Stimulated activated CD8-positive, alpha-beta memory T cell treated with anti-CD3 and anti-CD28 coated beads, Interleukin-7, amount 100 ng/mL, for 4 hours (primary cell): ENCODE data around the gene EID2.

ENCODE experiments used
- DNase-seq, 2 donors: peaks; one replicate each; pipeline ENCODE4 v3.0.0-alpha.2; 2020; ENCODE audit warnings: low read depth in 2 of 2

Gene EID2

DNA sequence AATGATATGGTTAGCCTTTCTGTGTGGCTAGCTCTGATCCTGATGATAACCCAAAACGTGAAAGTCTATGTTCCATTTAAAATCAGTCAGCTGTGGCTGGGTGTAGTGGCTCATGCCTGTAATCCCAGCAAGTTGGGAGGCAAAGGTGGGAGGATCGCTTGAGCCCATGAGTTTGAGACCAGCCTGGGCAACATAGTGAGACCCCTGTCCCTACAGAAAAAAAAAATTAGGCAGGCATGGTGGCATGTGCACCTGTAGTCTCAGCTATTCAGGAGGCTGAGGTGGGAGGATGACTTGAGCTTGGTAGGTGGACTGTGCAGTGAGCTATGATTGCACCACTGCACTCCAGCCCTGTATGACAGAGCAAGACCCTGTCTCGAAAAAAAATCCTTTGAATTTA lies 6.2 kb downstream of the EID2 start:
- no peak for DNase-seq

DNA sequence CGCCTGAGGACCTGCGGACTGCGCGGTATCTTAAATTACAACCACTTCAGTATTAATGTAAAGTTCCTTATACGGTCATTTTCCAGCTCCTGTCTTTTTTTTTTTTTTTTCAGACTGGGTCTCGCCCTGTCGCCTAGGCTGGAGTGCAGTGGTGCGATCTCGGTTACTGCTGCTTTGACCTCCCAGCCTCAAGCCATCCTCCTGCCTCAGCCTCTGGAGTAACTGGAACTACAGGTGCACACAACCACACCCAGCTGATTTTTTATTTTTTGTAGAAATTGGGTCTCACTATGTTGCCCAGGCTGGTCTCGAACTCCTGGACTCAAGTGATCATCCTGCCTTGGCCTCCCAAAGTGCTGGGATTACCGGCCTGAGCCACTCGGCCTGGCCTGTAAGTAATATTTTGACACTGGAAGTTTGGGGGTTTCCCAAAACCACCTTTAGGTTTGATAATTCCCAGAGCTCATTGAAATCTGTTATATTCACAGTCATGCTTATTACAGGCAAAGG lies 6.9 kb downstream of the EID2 start:
- no peak for DNase-seq

DNA sequence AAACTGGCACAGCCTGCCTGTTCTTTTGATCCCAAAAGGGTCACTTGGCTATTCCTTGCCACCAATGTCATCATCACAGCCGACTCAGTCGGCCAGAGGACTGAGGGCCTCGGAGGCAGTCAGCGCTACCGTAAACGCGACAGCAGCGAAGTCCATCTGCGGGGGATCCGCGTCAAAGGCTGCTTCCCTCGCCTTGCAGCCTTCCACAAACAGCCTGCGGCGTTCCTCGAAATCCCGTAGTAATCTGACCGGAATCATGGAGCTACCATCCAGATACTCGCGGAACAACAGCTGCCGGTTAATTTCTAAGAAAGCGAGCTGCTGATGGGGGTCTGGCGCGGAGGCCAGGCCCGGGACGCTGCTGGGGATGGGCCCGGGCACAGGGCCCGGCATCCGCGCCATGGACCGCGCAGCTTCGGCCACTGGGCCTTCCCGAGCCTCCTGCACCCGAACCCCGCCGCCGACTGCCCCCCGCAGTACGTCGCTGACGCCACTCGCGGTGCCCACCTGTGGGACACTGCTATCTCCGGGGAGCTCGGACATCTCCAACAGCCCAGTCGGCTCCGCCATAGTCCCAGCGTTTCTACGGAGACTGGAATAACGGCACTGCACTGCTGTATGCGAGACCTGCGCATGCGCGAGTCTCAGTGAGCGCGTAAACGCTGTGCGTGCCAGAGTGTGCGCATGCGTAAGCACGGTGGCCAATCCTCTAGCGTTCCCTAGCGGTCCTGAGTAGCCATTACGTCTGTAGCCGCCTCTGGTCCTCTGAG lies 7.5 kb downstream of the EID2 start, which contains the start of gene EID2B:
Gene EID2B, minus strand, starts transcription at position 620 of the 770 bp plus-strand sequence. Its CDS starts 50 bp downstream, at position 570.
- peak; percentile 89 to 91 for DNase-seq

DNA sequence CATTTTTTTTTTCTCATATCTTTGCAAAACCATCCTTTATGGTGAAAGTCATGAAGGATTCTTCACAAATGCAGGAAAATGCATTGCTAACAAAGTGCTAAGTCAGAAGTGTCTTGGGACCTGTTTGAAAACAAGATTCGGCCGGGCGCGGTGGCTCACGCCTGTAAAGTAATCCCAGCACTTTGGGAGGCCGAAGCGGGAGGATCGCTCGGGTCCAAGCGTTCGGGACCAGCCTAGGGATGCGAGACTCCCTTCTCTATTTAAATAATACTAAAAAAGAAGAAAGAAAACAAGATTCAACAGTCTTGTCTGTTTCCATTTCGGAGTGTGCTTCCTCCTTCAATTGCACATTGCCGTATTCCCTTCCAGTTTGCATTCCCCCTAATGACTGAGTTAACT lies 8.1 kb downstream of the EID2 start:
- no peak for DNase-seq

DNA sequence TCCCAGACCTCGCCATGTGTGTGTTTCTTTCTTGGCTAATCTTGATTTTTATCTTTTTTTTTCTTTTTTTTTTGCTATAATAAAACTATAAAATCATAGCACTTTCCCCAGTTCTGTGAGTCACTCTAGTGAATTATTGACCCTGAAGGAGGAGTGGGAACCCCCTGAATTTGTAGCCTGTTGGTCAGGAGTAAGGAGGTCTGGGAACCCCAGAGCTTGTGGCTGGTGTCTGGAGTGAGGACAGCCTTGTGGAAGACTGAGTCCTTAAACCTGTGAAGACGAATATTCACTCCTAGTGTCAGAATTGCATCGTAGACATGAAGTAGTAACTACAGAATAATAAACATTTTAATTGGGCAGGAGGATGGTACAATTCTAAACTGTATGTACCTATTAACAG lies 14.8 kb downstream of the EID2 start:
- DNase-seq = no peak

DNA sequence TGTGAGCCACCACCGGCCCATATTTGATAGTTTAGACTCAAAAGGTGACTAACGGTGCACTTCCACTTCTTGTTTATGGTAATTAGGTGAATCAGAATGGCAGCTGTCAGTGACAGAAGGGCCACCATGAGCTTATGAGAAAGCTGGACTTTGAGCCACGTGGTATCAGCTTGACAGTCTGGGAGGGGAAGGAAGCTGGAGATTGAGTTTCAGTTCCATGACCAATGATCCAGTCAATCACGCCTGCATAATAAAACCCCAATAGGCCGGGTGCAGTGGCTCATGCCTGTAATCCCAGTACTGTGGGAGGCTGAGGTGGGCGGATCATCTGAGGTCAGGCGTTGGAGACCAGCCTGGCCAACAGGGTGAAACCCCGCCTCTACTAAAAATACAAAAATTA lies 15.5 kb downstream of the EID2 start:
- DNase-seq = no peak

DNA sequence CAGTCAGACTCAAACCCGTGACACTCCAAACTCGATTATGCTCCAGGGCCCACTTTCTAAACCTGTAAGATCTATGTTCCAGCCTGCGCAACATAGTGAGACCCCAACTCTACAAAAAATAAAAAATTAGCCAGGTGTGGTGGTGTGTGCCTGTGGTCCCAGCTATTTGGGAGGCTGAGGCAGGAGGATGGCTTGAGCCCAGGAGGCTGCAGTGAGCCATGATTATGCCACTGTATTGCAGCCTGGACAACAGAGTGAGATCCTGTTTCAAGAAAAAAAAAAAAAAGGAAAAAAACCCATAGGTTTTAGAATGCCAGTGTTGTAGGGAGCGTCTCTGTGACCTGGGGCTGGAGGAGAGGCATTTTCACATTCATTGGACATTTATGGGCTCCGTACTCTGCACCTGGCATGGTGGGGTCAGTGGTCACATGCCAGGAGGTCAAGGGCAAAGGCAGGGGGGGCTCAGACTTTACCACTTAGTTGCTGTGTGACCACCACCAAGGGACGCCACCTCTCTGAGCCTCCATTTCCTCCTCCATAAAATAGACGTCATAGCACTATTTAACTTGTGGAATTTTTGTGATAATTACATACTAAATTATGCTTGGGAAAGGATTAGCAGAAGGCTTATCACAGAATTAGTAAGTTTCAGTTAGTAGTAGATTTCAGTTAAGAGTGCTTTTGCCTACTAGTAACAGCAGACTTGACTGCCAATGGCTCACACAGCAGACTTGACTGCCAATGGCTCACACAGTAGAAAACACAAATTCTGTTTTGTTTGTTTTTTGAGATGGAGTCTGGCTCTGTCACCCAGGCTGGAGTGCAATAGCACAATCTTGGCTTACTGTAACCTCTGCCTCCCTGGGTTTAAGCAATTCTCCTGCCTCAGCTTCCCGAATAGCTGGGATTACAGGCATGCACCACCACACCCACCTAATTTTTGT lies 19.1 kb downstream of the EID2 start:
- DNase-seq = no peak

DNA sequence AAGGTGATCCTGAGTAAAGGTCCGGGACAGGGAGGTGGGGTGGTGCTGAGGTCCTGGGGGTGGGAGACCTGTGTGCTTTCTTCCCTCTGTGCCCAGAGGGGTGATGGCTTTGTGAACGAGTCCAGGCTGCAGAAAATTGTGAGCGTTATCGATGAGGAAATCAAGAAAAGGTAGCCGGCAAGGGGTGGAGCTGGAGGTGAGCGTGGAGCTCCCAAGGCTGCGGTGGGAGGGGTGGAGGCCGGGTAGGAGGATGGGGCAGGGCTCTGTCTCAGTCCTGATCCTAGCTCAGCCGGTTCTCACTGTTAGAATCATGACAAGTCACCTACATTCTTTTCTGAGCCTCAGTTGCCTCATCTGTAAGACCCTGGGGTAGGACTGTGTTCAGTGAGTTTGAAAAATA lies 21.0 kb downstream of the EID2 start:
- DNase-seq = no peak

DNA sequence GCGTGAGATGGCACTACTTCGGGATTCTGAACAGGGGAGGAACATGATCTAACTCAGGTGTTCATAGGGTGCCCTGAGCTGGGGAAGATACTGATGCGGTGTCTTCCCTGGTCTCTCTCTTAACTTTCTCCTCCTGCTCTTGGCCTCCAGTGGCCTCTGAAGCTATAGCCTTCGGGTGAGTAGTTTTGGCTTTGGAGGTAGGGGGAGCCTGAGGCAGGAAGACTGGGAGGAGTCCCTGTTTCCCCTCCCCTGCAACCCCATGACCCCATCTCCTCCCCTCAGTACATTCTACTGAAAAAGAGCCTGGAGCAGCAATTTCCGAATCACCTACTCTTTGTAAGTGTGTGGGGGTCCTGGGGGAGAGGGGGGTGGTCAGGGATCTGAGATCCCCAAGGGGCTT lies 21.5 kb downstream of the EID2 start:
- no peak for DNase-seq

DNA sequence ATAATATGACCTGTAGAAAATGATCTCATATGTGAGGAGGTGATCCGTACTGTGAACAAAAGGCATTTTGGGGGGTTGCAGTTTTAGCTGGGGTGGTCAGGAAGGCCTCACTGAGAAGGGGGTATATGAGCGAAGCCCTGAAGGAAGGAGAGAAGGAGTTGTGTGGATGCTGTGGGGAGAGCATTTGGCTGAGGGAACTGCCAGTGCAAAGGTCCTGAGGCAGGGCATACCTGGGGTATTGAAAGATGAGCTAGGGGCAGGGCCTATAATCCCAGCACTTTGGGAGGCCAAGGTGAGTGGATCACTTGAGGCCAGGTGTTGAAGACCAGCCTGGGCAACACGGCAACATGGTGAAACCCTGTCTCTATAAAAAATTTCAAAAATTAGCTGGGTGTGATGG lies 22.5 kb downstream of the EID2 start:
- no peak for DNase-seq

DNA sequence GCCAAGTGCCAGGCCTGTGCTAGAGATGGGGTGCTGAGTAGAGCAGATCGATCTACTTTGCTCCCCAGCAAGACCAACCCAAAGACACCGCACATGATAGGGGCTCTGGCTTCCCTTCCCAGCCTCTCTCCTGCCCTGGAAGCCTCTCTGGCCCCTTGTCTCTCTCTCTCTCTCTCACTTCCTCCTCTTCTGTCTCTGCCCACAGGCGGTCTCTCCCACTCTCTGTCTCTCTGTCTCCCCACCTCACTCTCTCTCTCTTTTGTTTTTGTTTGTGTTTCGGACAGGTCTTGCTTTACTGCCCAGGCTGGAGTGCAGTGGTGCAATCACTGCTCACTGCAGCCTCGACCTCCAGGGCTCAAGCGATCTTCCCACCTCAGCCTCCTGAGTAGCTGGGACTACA lies 23.7 kb downstream of the EID2 start:
- no peak for DNase-seq

DNA sequence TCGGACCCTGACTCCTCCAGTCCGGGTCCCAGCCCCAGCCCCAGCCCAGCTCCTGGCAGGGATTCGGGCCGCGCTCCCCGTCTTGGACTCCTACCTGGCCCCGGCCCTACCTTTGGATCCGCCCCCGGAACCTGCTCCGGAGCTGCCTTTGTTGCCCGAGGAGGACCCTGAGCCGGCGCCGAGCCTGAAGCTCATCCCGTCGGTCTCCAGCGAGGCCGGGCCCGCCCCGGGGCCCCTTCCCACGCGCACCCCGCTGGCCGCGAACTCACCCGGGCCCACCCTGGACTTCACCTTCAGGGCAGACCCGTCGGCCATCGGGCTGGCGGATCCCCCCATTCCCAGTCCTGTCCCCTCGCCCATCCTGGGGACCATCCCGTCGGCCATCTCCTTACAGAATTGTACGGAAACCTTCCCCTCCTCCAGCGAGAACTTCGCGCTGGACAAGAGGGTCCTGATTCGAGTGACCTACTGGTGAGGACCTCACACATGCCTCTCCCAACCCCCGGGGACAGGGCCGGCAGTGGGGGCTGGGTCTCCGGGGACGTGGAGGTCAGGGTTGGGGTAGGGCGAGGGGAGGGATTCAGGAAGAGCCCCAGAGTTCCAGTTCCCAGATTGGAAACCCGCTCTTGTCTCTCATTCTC lies 24.3 kb downstream of the EID2 start:
- DNase-seq = no peak

DNA sequence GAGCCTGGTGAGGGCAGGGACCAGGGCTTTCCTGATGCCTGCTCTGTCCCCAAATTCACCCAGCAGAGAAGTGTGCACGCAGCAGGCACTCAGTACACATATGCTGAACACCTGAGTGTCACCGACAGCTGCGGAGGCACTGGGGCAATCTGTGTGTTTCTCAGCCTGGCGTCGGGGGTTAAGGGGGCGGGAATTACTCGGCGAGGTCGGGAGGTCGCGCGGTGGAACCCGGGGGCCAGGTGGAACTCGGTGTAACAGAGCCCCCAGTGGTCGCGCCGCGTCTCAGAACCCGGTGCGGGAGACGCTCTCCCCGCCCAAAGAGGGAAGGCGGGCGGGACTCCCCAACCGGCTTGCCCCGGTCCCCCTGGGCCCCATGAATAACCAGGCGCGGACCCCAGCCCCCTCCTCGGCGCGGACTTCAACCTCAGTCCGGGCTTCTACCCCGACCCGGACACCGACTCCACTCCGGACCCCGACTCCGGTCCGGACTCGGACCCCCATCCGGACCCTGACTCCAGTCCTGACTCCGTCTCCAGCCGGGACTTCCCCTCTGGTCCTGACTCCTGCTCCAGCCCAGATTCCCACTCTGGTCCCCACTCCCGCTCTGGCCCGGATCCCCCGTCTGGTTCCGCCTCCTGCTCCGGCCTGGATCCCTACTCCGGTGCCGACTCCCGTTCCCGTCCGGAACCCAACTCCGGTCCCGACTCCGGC lies 25.0 kb downstream of the EID2 start, which contains the start of gene SELENOV:
Gene SELENOV, plus strand, starts transcription at position 300 of the 711 bp plus-strand sequence. Its CDS starts 74 bp downstream, at position 374.
- no peak for DNase-seq

DNA sequence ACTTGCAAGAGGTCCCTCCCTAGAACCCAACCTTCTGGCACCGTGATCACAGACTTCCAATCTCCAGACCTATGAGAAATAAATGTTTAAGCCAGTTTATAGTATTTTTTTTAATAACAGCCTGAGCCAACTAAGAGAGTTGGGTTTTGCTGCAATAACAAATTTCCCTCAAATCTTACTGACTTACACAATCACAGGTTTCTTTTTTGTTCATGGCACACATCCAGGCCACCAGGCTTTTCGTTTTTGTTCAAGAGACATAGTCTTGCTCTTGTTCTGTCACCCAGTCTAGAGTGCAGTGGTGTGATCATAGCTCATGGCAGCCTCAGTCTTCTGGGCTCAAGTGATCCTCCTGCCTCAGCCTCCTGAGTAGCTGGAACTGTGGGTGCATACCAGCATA lies 27.0 kb downstream of the EID2 start:
- no peak for DNase-seq

DNA sequence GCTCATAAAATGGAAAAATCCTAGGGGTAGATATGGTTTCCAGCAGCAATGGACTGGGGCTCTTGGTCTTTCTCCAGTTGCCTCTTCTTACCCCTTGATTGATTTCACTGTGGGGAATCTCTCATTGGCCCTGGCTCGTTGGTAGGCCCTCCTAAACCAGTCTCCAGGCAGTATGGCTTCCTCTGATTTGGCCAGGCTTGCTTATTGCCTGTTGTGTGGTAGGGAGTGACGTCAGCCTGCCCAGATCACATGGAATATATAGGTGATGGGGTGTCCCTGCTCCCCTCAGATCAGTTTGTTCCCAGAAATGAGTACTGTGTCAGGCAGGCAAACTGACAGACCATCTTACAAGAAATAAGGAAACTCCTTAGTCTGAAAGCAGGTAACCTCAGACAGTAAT lies 30.7 kb downstream of the EID2 start:
- no peak for DNase-seq

DNA sequence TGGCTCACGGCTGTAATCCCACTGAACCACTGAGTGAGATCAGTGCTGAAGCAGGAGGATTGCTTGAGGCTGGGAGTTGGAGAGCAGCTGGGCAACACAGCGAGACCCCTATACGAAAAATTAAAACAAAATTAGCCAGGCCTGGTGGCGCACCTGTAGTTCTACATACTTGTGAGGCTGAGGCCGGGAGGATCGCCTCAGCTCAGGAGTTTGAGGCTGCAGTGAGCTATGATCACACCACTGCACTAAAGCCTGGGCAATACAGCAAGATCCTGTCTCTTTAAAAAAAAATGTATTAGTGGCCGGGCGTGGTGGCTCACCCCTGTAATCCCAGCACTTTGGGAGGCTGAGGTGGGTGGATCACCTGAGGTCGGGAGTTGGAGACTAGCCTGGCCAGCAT lies 31.3 kb downstream of the EID2 start:
- no peak for DNase-seq

DNA sequence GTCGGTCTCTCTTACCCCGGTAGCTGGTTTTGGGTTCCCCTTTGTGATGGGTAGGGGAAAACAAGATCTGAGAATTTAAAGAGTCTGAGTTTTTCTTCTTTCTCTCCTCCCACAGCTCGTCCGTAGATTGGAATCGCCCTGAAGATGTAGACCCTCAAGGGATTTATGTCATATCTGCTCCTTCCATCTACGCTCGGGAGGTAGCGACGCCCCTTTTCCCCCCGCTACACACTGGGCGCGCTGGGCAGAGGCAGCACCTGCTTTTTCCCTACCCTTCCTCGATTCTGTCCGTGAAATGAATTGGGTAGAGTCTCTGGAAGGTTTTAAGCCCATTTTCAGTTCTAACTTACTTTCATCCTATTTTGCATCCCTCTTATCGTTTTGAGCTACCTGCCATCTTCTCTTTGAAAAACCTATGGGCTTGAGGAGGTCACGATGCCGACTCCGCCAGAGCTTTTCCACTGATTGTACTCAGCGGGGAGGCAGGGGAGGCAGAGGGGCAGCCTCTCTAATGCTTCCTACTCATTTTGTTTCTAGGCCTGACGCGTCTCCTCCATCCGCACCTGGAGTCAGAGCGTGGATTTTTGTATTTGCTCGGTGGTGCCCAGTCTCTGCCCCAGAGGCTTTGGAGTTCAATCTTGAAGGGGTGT lies 32.1 kb downstream of the EID2 start:
- no peak for DNase-seq

DNA sequence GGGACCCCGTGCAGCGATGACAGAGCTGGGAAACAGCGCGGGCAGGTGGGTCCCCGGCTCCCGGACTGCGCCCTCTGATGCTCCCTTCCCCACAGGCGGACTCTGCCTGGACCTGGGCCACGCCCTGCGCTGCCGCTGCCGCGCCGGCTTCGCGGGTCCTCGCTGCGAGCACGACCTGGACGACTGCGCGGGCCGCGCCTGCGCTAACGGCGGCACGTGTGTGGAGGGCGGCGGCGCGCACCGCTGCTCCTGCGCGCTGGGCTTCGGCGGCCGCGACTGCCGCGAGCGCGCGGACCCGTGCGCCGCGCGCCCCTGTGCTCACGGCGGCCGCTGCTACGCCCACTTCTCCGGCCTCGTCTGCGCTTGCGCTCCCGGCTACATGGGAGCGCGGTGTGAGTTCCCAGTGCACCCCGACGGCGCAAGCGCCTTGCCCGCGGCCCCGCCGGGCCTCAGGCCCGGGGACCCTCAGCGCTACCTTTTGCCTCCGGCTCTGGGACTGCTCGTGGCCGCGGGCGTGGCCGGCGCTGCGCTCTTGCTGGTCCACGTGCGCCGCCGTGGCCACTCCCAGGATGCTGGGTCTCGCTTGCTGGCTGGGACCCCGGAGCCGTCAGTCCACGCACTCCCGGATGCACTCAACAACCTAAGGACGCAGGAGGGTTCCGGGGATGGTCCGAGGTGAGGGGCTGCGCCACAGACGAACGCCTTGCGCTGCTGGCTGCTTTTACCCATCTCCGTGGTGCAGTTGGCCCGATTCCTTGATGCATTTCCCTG lies 32.8 kb downstream of the EID2 start:
- DNase-seq = peak in 1 of 2 donors; percentile 49

DNA sequence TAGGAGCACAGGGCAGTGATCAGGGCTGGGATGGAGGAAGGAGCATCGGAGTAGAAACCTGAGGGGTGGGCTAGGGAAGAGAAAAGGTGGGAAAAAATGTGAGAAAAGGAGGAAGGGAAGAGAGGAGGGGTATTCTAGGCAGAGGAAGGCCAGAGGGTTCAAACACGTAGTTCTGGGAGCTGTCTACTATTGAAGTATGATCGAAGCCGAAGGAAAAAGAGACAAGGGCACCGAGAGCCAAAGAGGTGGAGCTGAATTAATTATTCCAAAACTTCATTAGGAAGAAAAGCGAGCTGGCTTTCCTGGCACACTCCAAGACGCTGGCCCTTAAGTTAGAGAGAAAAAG lies 33.4 kb downstream of the EID2 start:
- no peak for DNase-seq
